GM19238 (cell line): Measurements from ENCODE around the gene MYL6.
"Not testable (repeated sequence)": the region's sequence is repeated elsewhere in the genome, so short reads cannot be mapped to it uniquely, and the experiment has no call there.

ENCODE experiments used
- DNase-seq: peaks from one replicate; pipeline ENCODE4 v3.0.0; 2011; ENCODE audit warnings: low spot score; ENCODE audit not compliant: insufficient read length

The MYL6 gene

GRCh38 chr12:56156464-56157200 lies 1.5 kb upstream of the MYL6 start:
- DNase-seq, result not testable (repeated sequence)

- peak; percentile 66 for DNase-seq
Measured at GRCh38 chr12:56157201-56158028, 744 bp upstream of the MYL6 start.

DNA sequence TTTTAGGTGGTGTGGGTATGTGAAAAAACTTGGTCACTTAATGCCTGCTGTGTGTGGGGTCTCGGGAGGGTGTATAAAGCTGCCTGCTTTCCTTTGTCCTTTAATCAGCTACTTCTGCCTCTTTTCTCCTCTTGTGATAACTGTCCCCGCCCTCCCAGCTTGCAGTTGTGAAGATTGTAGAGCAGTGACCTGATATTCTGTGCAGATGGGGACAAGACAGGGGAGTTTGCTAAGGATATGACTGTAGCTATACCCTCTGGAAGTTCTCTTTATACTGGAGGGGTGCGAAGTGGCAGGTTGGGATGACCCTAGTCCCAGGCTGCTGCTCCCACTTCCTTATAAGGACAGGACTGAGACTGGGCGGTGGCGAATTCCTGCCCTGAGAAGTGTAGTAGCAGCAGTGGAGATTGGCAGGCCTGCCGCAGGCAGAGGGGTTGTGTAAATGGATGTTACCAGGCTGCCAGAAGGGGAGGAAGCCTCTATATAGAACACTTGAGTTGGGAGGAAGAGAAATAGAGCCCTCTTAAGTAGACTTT lies 835 bp downstream of the MYL6 start:
- DNase-seq, result no peak

GRCh38 chr12:56159482-56160192 lies 1.5 kb downstream of the MYL6 start:
- no peak for DNase-seq

GRCh38 chr12:56160193-56160763 lies 2.1 kb downstream of the MYL6 start:
- DNase-seq, result no peak

- no peak for DNase-seq
Measured at GRCh38 chr12:56160894-56161689, 2.9 kb downstream of the MYL6 start.

GRCh38 chr12:56161690-56162351 lies 3.7 kb downstream of the MYL6 start:
- DNase-seq, result no peak

DNA sequence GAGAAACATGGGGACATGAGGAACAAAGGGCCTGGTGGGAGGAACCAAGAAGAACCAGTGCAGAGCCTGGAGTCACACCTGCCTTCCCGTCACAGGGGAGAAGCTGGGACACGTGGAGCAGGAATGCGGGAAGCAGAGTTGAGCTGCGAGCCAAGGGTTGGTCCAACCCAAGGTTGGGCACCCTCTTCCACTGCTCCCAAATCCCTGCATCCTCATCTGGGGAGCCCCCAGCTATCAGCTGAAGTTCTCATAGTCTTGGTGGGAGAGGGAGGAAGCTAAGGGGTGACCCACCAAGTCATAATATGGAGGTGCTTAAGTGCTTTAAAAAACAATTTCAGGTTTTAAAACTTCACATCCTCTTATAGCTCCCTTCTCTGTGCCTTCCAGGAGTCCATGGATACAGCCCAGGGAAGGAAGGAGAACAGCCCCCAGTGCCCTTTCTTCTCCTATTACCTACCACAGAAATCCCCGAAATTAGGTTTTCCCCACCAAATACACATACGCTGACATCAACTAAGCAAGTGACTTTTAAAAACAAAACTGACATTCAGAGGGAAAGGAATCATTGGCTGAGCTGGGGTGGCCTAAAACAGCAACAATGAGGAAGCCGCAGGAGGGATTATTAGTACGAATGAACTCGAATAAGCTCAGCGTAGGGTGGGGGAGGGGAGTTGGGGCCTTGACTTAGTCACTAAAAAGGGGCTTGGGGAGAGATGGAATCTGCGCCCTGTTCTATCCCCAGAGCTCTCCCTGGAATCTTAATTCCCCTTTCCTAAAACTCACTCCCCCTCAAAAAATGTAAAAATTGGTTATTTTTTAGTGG lies 4.5 kb downstream of the MYL6 start:
- no peak for DNase-seq

GRCh38 chr12:56163533-56164344 lies 5.6 kb downstream of the MYL6 start:
- DNase-seq, result no peak

GRCh38 chr12:56164345-56164729 lies 6.2 kb downstream of the MYL6 start:
- no peak for DNase-seq

DNA sequence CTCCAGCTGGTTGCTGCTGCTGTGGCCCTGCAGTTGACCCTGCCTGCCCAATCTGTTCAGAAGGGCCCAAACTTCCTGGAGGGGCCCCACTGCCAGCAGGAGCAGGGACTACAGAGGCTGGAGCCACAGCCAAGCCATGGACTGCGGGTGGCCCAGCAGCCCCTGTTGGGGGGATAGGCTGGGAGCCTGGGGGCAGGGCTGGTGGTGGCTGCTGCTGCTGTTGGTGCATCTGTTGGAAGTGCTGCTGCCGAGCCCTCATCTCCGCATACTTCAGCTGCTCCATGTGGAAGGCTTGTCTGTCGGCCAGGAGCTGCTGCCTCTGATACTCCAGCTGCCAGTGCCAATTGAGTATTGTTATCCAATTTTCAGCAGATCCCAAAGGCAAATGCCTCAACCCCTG lies 7.2 kb downstream of the MYL6 start:
- no peak for DNase-seq

DNA sequence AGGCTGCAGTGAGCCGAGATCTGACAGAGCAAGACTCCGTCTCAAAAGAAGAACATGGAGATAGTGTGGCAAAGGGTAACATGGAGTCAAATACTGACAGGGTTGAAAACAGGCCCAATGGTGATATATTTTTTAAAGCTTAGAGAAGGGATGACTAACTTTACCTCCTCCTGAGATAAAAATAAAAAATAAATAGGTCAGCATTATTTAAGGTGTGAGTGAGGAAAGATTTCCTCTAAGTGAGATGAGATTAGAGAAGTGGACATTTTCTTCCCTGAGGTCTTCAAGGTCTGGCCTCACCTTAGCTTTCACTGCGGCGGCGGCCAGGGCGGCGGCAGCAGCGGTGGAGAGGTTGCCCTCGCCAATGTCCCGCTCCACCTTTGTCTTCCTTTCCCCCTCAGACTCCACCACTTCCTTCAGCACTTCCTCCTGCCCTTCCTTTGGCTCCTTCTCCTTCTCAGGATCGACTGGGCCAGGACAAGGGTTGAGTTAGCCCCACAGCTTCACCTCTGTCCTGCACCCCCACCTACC lies 11.1 kb downstream of the MYL6 start:
- DNase-seq, result no peak

DNA sequence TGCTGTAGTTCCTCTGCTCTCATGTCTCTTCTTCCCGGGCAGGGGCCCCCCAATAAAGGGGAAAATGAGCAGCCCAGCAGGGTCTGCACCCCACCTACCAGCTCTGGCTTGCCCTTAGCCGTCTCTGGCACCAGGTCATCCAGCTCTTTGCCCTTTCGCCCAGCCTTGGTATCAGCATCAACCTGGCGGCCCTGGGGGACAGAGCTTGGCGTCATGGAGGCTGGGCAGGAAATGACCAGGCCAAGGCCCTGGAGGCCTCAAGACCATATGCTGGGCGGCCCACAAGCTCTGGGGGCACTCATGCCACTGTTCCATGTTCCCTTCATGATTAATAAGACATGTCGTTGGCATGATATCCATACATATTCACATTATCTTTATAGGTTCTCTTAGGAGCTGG lies 14.7 kb downstream of the MYL6 start:
- no peak for DNase-seq

DNA sequence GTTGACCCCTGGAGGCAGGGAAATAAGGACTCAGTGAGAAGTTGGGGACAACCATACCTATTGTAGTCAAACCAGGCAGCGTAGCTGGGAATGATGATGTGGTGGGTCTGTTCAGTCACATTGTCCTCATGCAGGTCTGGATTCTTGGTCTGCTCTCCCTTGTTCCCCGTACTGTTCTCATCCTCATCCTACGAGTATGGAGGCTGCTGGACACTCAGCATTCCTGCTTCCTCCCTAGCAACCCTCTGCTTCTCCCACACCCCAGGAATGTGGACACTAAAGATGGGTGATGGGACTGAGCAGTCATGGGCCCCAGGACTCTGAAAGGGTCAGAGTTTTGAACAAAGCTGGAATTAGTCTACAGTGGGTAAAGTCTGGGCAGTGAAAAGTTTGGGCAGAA lies 20.2 kb downstream of the MYL6 start:
- no peak for DNase-seq

- no peak for DNase-seq
Measured at GRCh38 chr12:56186957-56187356, 28.8 kb downstream of the MYL6 start.

- no peak for DNase-seq
Measured at GRCh38 chr12:56188131-56188777, 30.1 kb downstream of the MYL6 start.

DNA sequence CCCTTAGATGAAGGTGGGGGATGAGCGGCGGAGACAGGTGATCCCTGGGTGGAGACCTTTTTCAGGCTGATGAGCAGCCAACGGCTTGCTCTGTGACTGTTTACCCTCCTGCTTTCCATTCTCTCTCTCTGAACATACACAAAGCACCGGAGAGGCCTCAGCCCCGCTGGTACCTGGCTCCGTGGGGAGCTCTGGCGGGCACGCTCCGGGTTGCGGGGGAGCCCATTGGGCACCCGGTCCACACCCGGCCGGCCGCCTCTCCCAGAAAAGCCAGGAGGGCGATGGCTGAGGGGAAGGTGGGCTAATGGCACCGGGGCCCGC lies 30.6 kb downstream of the MYL6 start:
- no peak for DNase-seq
